CD4-positive, alpha-beta T cell treated with Interleukin-1 beta for 1 hour (primary cell): ENCODE measurements around the gene TCF7.

Experiments
- DNase-seq, 2 donors: peaks; one replicate each; pipeline ENCODE4 v3.0.0-alpha.2; 2020 to 2022

The TCF7 gene

GRCh38 chr5:134091626-134092121 is 22.8 kb upstream of the TCF7 start:
- DNase-seq = no peak

GRCh38 chr5:134092875-134093274 is 21.6 kb upstream of the TCF7 start:
- no peak for DNase-seq

- no peak for DNase-seq
These were observed 21.1 kb upstream of the TCF7 start for GRCh38 chr5:134093351-134093750.

GRCh38 chr5:134095293-134095692 is 19.2 kb upstream of the TCF7 start:
- no peak for DNase-seq

- no peak for DNase-seq
These were observed 18.4 kb upstream of the TCF7 start for GRCh38 chr5:134095887-134096589.

GRCh38 chr5:134097211-134097749 is 17.2 kb upstream of the TCF7 start:
- DNase-seq = no peak

- no peak for DNase-seq
These were observed 15.8 kb upstream of the TCF7 start for GRCh38 chr5:134098690-134099089.

- DNase-seq = no peak
These were observed 15.1 kb upstream of the TCF7 start for GRCh38 chr5:134099288-134099872.

- DNase-seq = no peak
These were observed 14.6 kb upstream of the TCF7 start for GRCh38 chr5:134099939-134100282.

GRCh38 chr5:134100283-134101091 is 14.0 kb upstream of the TCF7 start:
- peak; percentile 83 to 86 for DNase-seq

GRCh38 chr5:134101686-134102439 is 12.6 kb upstream of the TCF7 start:
- DNase-seq = peak; percentile 73 to 78

GRCh38 chr5:134103397-134103796 is 11.1 kb upstream of the TCF7 start:
- DNase-seq = peak; percentile 21 to 45

- DNase-seq = no peak
These were observed 10.4 kb upstream of the TCF7 start for GRCh38 chr5:134103998-134104654.

- no peak for DNase-seq
These were observed 7.3 kb upstream of the TCF7 start for GRCh38 chr5:134106991-134107701.

- no peak for DNase-seq
These were observed 6.7 kb upstream of the TCF7 start for GRCh38 chr5:134107779-134108178.

- DNase-seq = no peak
These were observed 4.1 kb upstream of the TCF7 start for GRCh38 chr5:134110382-134110781.

- DNase-seq = peak in 1 of 2 donors; percentile 60
These were observed 2.5 kb upstream of the TCF7 start for GRCh38 chr5:134111741-134112647.

GRCh38 chr5:134112726-134113362 is 1.6 kb upstream of the TCF7 start:
- no peak for DNase-seq

- DNase-seq = no peak
These were observed 1.1 kb upstream of the TCF7 start for GRCh38 chr5:134113363-134113889.
